ENCODE results near the gene GRHPR. TPM values are rescaled to one million over a fixed set of nuclear protein-coding genes. Genes with fewer than 3 reads are reported as not detected.

The GRHPR gene
- total and polyA plus RNA-seq, 8 donors, result 75.2 to 120 (median 103) TPM

DNA sequence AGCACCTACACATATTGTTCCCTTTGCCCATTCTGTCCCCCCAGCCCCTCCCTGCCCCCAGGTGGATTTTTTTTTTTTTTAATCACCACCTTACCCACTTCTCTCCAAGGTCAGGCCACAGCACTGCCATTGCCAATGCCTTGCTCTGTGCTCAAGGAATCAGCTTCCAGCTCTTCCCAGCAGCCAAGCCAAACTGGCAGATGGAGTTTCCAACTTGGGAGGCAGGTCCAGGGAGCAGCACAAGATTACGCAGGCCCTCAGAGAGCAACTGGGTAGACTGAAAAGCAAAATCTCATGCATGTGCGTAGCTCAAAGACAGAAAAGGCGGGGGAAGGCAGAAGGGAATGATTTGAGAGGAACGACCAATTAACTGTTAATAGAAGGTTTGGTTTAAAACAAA is 15.1 kb downstream of the GRHPR start:
- no peak for ATAC-seq
- Histone ChIP-seq H3K36me3 (peaks cover 0 to 97% of the 10 kb centered on the region in 2 donors), H3K4me3 (no peak overlapping the region), H3K27ac (no peak overlapping the region), H3K27me3 (no peaks in the 10 kb centered on the region), H3K4me1 (peaks cover 0 to 5% of the 10 kb centered on the region in 2 donors), H3K9me3 (no peaks in the 10 kb centered on the region)
- TF ChIP-seq, protein P1, sequence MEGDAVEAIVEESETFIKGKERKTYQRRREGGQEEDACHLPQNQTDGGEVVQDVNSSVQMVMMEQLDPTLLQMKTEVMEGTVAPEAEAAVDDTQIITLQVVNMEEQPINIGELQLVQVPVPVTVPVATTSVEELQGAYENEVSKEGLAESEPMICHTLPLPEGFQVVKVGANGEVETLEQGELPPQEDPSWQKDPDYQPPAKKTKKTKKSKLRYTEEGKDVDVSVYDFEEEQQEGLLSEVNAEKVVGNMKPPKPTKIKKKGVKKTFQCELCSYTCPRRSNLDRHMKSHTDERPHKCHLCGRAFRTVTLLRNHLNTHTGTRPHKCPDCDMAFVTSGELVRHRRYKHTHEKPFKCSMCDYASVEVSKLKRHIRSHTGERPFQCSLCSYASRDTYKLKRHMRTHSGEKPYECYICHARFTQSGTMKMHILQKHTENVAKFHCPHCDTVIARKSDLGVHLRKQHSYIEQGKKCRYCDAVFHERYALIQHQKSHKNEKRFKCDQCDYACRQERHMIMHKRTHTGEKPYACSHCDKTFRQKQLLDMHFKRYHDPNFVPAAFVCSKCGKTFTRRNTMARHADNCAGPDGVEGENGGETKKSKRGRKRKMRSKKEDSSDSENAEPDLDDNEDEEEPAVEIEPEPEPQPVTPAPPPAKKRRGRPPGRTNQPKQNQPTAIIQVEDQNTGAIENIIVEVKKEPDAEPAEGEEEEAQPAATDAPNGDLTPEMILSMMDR (IDR thresholded peaks at IDR 0.05), result no peak
- intact Hi-C loops (cut with DNase I), result no loop called here
- no peak for DNase-seq

- Histone ChIP-seq H3K4me3 (no peak overlapping the region), H3K4me1 (peaks cover 0 to under 1% of the 10 kb centered on the region in 2 donors), H3K36me3 (peaks cover 0 to 90% of the 10 kb centered on the region in 2 donors), H3K27ac (no peak overlapping the region), H3K27me3 (no peaks in the 10 kb centered on the region), H3K9me3 (no peaks in the 10 kb centered on the region)
- TF ChIP-seq, protein P1 (IDR thresholded peaks at IDR 0.05), result no peak
- ATAC-seq (no peak), DNase-seq (no peak)
- intact Hi-C loops (cut with DNase I), result no loop called here
These were observed 15.9 kb downstream of the GRHPR start for GRCh38 chr9:37438359-37438758.

GRCh38 chr9:37441776-37442370 is 19.4 kb downstream of the GRHPR start:
- ATAC-seq, result no peak
- no peaks in the 10 kb centered on the region for H3K4me1 ChIP-seq
- no peaks in the 10 kb centered on the region for H3K27me3 ChIP-seq
- DNase-seq, result no peak
- TF ChIP-seq, protein P1 (IDR thresholded peaks at IDR 0.05), result no peak
- intact Hi-C loops (cut with DNase I), result no loop called here
- H3K4me3 ChIP-seq, result no peak overlapping the region
- no peaks in the 10 kb centered on the region for H3K9me3 ChIP-seq
- H3K27ac ChIP-seq, result no peak overlapping the region
- peaks cover 0 to 63% of the 10 kb centered on the region in 2 donors for H3K36me3 ChIP-seq

DNA sequence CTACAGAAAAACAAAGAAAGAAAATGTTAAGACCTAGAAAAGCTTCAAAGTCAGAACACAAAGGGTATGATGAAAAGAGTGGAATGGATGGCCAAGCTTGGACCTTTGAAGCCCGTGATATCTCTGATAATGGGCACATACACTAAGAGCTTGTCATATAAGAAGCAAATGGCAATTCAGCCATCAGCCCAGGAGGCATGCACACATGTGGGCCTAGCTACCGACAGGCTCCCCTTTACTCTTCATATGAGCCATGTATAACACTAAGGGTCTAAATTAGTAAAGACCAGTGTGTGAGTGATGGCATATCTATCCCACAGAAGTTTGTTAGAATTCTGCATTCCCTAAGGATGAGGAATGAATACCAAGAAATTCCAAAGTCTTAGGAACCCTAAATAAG is 20.1 kb downstream of the GRHPR start:
- Histone ChIP-seq H3K4me3 (no peak overlapping the region), H3K27me3 (no peaks in the 10 kb centered on the region), H3K4me1 (no peaks in the 10 kb centered on the region), H3K9me3 (no peaks in the 10 kb centered on the region), H3K36me3 (peaks cover 0 to 56% of the 10 kb centered on the region in 2 donors), H3K27ac (no peak overlapping the region)
- no peak for ATAC-seq
- DNase-seq, result no peak
- TF ChIP-seq, protein P1 (IDR thresholded peaks at IDR 0.05), result no peak
- intact Hi-C loops (cut with DNase I), result no loop called here

DNA sequence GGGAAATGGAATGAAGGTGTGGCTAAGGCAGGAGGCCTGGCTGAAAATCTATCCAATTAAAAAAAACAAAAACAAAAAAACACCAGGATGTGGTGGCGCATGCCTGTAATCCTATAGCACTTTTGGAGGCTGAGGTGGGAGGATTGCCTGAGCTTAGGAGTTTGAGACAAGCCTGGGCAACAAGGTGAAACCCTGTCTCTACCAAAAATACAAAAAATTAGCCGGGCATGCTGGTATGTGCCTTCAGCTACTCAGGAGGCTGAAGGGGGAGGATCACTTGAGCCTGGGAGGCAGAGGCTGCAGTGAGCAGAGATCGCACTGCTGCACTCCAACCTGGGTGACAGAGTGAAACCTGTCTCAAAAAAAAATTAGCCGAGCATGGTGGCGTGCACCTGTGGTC is 21.1 kb downstream of the GRHPR start:
- intact Hi-C loops (cut with DNase I), result no loop called here
- H3K4me1 ChIP-seq, result no peaks in the 10 kb centered on the region

More for the DNA sequence above, 21.1 kb downstream of the GRHPR start:
- Histone ChIP-seq H3K27ac (no peak overlapping the region), H3K9me3 (no peaks in the 10 kb centered on the region), H3K27me3 (no peaks in the 10 kb centered on the region), H3K4me3 (no peak overlapping the region), H3K36me3 (peaks cover 0 to 46% of the 10 kb centered on the region in 2 donors)
- no peak for ATAC-seq
- TF ChIP-seq, protein P1 (IDR thresholded peaks at IDR 0.05), result no peak
- DNase-seq, result no peak

Measured in left lung (tissue), 10 donors.